Ureter (tissue), 1 donor: ENCODE results near the gene SHTN1. TPM values are rescaled to one million over a fixed set of nuclear protein-coding genes. Genes with fewer than 3 reads are reported as not detected.

Source experiments
- DNase-seq: peaks from one replicate; pipeline ENCODE4 v3.0.0-alpha.2; 2020; ENCODE audit warnings: low spot score
- total RNA-seq: library from RNA; stranded (reverse); gene quantifications from one replicate; pipeline ENCODE4 v1.2.4, GENCODE V29; 2023
- donor health status: DM: yes; HTN: yes; CAD: no.

Gene SHTN1
- total RNA-seq, 1 donor from 2014 or later, result 17.1 TPM

- DNase-seq, result no peak
Observed at GRCh38 chr10:116873134-116873533, 131.9 kb downstream of the SHTN1 start.

- DNase-seq, result no peak
Observed at GRCh38 chr10:116870949-116871348, 134.0 kb downstream of the SHTN1 start.

- DNase-seq, result no peak
Observed at GRCh38 chr10:116868722-116869121, 136.3 kb downstream of the SHTN1 start.

GRCh38 chr10:116868198-116868676, 136.8 kb downstream of the SHTN1 start:
- no peak for DNase-seq

GRCh38 chr10:116866987-116867595, 137.9 kb downstream of the SHTN1 start:
- no peak for DNase-seq

- DNase-seq, result no peak
Observed at GRCh38 chr10:116866066-116866465, 138.9 kb downstream of the SHTN1 start.

GRCh38 chr10:116864436-116864835, 140.6 kb downstream of the SHTN1 start:
- DNase-seq, result no peak

- DNase-seq, result no peak
Observed at GRCh38 chr10:116861796-116862195, 143.2 kb downstream of the SHTN1 start.

- DNase-seq, result no peak
Observed at GRCh38 chr10:116857156-116857555, 147.8 kb downstream of the SHTN1 start.

- no peak for DNase-seq
Observed at GRCh38 chr10:116853701-116854100, 151.3 kb downstream of the SHTN1 start.

GRCh38 chr10:116853287-116853686, 151.7 kb downstream of the SHTN1 start:
- no peak for DNase-seq

- DNase-seq, result no peak
Observed at GRCh38 chr10:116852246-116852645, 152.7 kb downstream of the SHTN1 start.

GRCh38 chr10:116850058-116850611, 154.9 kb downstream of the SHTN1 start:
- no peak for DNase-seq

- DNase-seq, result peak; percentile 89
Observed at GRCh38 chr10:116849248-116850057, 155.5 kb downstream of the SHTN1 start, which contains the start of gene ENO4. TSS of gene ENO4 (plus strand) at chr10:116849499. CDS start at chr10:116849567, 68 bp downstream.

GRCh38 chr10:116848944-116849247, 156.1 kb downstream of the SHTN1 start:
- DNase-seq, result no peak

- no peak for DNase-seq
Observed at GRCh38 chr10:116848032-116848943, 156.7 kb downstream of the SHTN1 start.

GRCh38 chr10:116845823-116846222, 159.2 kb downstream of the SHTN1 start:
- DNase-seq, result no peak

GRCh38 chr10:116840389-116841075, 164.5 kb downstream of the SHTN1 start:
- DNase-seq, result no peak

- DNase-seq, result no peak
Observed at GRCh38 chr10:116838143-116838725, 166.8 kb downstream of the SHTN1 start.

GRCh38 chr10:116836902-116837523, 168.0 kb downstream of the SHTN1 start:
- DNase-seq, result no peak
